AG04449 (cell line): ENCODE measurements around the gene UBA5.
A peak's percentile ranks its signal among the peaks of the same experiment; 100 is the strongest.

Experiments used
- CTCF ChIA-PET: fragments of 350-600 bp; formaldehyde crosslinking; extraction: SDS; loops from one replicate; lab custom pipeline; 2021; ENCODE audit warnings: antibody characterized with exemption; lab: Yijun Ruan, JAX
- POLR2A ChIA-PET: fragments of 400-600, 350-600 bp; formaldehyde crosslinking; extraction: SDS; loops from one replicate; lab custom pipeline; 2020; ENCODE audit warnings: antibody characterized with exemption, inconsistent platforms; lab: Yijun Ruan, JAX
- DNase-seq: peaks from one replicate; pipeline ENCODE4 v3.0.0-alpha.2; 2010; ENCODE audit warnings: low read depth, low spot score
- H3K4me3 ChIP-seq: 2 replicates; pipeline ENCODE4 v1.5.1; 2011; ENCODE audit warnings: low read depth, mild to moderate bottlenecking, control low read depth, low read length
- TF ChIP-seq, protein P1 (sequence below): IDR thresholded peaks from one replicate; pipeline ENCODE4 v1.5.1; 2011; ENCODE audit warnings: mild to moderate bottlenecking, moderate library complexity, low read length, control low read depth, inconsistent platforms; ENCODE audit not compliant: insufficient read depth; ENCODE audit errors: missing control alignments

The UBA5 gene

DNA sequence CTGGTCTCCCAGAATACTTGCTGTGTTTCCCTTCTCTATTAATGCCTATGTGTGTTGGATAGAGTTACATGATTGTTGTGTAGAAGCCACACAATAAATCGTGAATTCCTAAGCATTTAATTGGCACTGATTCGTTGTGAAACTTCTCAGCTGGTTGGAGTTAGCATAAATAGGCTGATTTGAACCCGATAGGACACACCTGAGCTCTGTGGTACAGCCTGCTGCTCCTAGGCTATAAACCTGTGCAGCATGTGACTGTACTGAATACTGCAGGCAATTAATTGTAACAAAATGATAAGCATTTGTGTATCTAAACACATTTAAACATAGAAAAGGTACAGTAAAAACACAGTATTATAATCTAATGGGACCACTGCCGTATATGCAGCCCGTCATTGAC, 5.4 kb upstream of the UBA5 start:
- ChIA-PET CTCF (interaction anchor here (0.6 to 4.8 kb wide), 3 partner anchors 9 to 118 kb away, joined by 3 to 25 read pairs (median 17); no protein-coding TSS in a partner anchor), POLR2A (no interaction called here)
- no peak for DNase-seq
- TF ChIP-seq, protein P1, sequence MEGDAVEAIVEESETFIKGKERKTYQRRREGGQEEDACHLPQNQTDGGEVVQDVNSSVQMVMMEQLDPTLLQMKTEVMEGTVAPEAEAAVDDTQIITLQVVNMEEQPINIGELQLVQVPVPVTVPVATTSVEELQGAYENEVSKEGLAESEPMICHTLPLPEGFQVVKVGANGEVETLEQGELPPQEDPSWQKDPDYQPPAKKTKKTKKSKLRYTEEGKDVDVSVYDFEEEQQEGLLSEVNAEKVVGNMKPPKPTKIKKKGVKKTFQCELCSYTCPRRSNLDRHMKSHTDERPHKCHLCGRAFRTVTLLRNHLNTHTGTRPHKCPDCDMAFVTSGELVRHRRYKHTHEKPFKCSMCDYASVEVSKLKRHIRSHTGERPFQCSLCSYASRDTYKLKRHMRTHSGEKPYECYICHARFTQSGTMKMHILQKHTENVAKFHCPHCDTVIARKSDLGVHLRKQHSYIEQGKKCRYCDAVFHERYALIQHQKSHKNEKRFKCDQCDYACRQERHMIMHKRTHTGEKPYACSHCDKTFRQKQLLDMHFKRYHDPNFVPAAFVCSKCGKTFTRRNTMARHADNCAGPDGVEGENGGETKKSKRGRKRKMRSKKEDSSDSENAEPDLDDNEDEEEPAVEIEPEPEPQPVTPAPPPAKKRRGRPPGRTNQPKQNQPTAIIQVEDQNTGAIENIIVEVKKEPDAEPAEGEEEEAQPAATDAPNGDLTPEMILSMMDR, result no peak
- no peak overlapping the region for H3K4me3 ChIP-seq

DNA sequence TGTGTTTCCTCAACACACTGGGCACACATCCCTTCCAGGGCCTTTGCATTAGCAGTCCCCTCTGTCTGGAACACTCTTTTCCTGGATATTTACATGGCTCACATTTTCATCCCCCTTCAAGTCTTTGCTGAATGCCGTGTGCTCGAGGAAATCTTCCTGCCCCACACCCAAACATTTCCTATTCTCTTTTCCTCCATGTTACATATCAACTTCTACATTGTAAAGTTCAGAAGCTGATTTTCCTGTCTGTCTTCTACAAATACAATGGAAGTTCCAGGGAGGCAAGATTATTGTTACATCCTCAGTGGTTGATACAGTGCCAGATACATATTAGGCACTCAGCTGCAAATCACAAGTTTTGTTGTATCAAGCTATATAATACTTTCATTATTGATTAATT, 4.7 kb upstream of the UBA5 start:
- TF ChIP-seq, protein P1, result no peak
- H3K4me3 ChIP-seq, result no peak overlapping the region
- ChIA-PET CTCF (interaction anchor here (1.8 to 4.8 kb wide), 2 partner anchors 12 to 118 kb away, joined by 8 to 25 read pairs; no protein-coding TSS in a partner anchor), POLR2A (no interaction called here)
- no peak for DNase-seq

DNA sequence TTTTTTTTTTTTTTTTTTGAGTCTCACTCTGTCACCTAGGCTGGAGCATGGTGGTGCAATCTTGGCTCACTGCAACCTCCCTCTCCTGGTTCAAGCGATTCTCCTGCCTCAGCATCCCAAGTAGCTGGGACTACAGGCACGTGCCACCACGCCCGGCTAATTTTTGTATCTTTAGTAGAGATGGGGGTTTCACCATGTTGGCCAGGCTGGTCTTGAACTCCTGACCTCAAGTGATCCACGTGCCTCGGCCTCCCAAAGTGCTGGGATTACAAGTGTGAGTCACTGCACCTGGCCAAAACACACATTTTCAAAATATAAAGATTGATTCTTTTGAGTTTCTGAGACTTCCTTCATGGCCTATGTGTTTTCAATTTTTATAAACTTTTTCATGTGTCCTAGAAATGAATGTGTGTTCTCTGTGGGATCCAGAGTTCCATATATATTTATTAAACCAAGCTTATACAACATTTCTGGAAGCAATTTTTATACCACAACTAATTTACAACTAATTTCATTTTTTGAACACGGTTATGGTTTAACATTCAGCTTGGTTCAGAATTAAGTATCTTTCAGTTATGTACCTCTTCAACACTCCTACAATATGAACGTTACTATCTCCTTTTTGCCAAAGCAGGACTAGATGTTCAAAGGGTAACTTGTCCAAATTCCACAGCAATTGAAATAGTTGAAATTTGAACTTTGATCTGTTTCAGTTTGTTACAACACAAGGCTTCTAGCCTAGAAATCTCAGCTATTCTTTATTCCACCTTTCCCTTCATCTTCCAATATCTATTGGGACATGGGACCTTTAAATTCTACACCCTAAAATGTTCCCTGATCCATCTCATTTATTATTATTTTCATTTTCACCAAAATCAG, 2.0 kb upstream of the UBA5 start:
- ChIA-PET CTCF (interaction anchor here (0.9 to 5.4 kb wide), 6 partner anchors 10 to 122 kb away, joined by 3 to 58 read pairs (median 4); no protein-coding TSS in a partner anchor), POLR2A (interaction anchor here (0.6 to 0.9 kb wide), 2 partner anchors 63 to 907 kb away, joined by 3 read pairs; no protein-coding TSS in a partner anchor)

DNA sequence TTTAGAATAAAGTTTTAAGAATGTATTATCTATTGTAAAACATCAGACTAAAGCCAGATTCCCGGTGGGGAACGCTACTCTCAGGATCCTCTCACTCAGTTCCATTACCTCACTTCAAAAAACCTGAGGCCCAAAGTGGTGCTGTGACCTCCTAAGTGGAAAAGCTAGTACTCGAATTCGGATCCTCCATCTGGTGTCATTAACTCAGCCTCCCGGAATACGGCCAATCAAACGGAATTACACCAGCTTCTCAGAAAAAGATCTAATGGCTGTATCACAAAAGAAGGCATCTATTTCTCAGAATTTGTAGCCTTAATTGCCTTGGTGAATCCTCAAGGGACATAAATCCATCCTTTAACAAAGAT, 1.1 kb upstream of the UBA5 start:
- TF ChIP-seq, protein P1, result no peak
- POLR2A ChIA-PET, result interaction anchor here (0.6 to 1.5 kb wide), 5 partner anchors 17 to 181 kb away, joined by 3 to 4 read pairs (median 3); no protein-coding TSS in a partner anchor
- CTCF ChIA-PET, result interaction anchor here (1.0 to 5.4 kb wide), 6 partner anchors 11 to 122 kb away, joined by 4 to 58 read pairs (median 4); no protein-coding TSS in a partner anchor
- no peak for DNase-seq
- peak overlapping the region; percentile 80 for H3K4me3 ChIP-seq

More for the DNA sequence above, 2.0 kb upstream of the UBA5 start:
- TF ChIP-seq, protein P1, result no peak
- H3K4me3 ChIP-seq, result no peak overlapping the region
- no peak for DNase-seq

DNA sequence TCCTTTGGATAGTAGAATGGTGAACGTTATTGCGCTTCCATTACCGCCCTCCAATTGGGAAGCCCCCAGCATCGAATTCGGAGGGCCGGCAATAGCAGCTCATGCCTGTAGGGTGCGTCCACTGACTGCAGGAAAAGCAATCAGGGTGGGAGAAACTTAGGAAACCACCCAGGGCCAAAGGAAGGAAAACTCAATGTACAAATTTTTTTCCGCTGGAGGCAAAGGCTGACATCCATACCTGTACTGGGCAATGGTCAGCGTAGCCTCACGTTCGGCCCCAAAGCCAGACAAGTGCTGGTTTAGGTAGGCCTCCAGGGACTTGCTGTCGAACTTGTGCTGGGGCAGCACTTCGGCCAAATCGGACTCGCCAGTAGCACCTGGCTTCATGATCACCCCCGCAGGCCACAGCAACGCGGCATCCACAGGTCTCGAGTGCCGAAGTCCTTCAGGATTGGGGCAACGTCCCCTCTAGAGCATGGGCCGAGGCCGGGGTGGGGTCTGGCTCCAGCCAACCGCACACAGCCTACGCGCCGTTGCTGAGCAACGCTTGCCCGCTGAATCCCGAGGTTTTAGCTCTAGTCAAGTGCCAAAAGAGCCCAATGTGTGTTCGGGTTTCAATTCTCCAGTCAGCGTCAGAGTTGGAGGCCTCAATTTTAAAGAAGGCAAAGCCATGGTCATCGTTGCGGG, 621 bp upstream of the UBA5 start, which contains the start of gene ACAD11:
TSS of gene ACAD11 (minus strand) at position 445 of the 687 bp plus-strand sequence. CDS start at position 387, 58 bp downstream.
- H3K4me3 ChIP-seq, result peak within 1 kb of the TSS; percentile 80
- TF ChIP-seq, protein P1, result peak; percentile 73
- POLR2A ChIA-PET, result interaction anchor here (0.6 to 1.5 kb wide), 5 partner anchors 17 to 181 kb away, joined by 3 to 4 read pairs (median 3); no protein-coding TSS in a partner anchor
- no peak for DNase-seq
- CTCF ChIA-PET, result interaction anchor here (1.0 to 5.4 kb wide), 7 partner anchors 11 to 123 kb away, joined by 4 to 58 read pairs (median 5); no protein-coding TSS in a partner anchor
